ENCODE results near the gene PTPRU.

Gene PTPRU

GRCh38 chr1:29322147-29322694 is 85.9 kb downstream of the PTPRU start:
- H3K9me2 ChIP-seq (replicated peaks; ENCODE audit: control insufficient read depth, low read length) = no peaks in the 10 kb centered on the region
- no peaks in the 10 kb centered on the region for H3K4me1 ChIP-seq (ENCODE audit: control insufficient read depth, low read length)
- H4K20me1 ChIP-seq (ENCODE audit: control insufficient read depth, insufficient read depth, low read depth, low read length) = no peaks in the 10 kb centered on the region
- H3K9me3 ChIP-seq (ENCODE audit: control insufficient read depth, insufficient read depth, low read length) = no peaks in the 10 kb centered on the region
- no peak overlapping the region for H3K4me2 ChIP-seq (ENCODE audit: low read length)
- no peak overlapping the region for H3K4me3 ChIP-seq (ENCODE audit: low read length)
- no peaks in the 10 kb centered on the region for H3K27me3 ChIP-seq (ENCODE audit: control insufficient read depth, low read length)
- H3K36me3 ChIP-seq (ENCODE audit: control insufficient read depth, low read length) = no peaks in the 10 kb centered on the region
- no peak overlapping the region for H3K27ac ChIP-seq (ENCODE audit: low read depth, low read length)
- no peaks in the 10 kb centered on the region for H3K79me2 ChIP-seq (ENCODE audit: control insufficient read depth, low read length)
- TF ChIP-seq CTCF (IDR thresholded peaks at IDR 0.05; ENCODE audit: low read depth, low read length, poor library complexity, severe bottlenecking) = no peak
- no peak for TF ChIP-seq EZH2phosphoT487 (IDR thresholded peaks at IDR 0.05; ENCODE audit: borderline replicate concordance, low read length)
- no peaks in the 10 kb centered on the region for H3F3A ChIP-seq (ENCODE audit: control insufficient read depth, insufficient read depth)

- no peaks in the 10 kb centered on the region for H3F3A ChIP-seq (ENCODE audit: control insufficient read depth, insufficient read depth)
- TF ChIP-seq EZH2phosphoT487 (IDR thresholded peaks at IDR 0.05; ENCODE audit: borderline replicate concordance, low read length) (no peak), CTCF (IDR thresholded peaks at IDR 0.05; ENCODE audit: low read depth, low read length, poor library complexity, severe bottlenecking) (no peak)
- no peak overlapping the region for H3K4me3 ChIP-seq (ENCODE audit: low read length)
- no peaks in the 10 kb centered on the region for H3K4me1 ChIP-seq (ENCODE audit: control insufficient read depth, low read length)
- H3K27ac ChIP-seq (ENCODE audit: low read depth, low read length) = no peak overlapping the region
- no peak overlapping the region for H3K4me2 ChIP-seq (ENCODE audit: low read length)
- no peaks in the 10 kb centered on the region for H3K79me2 ChIP-seq (ENCODE audit: control insufficient read depth, low read length)
- no peaks in the 10 kb centered on the region for H3K9me3 ChIP-seq (ENCODE audit: control insufficient read depth, insufficient read depth, low read length)
- H3K9me2 ChIP-seq (replicated peaks; ENCODE audit: control insufficient read depth, low read length) = no peaks in the 10 kb centered on the region
- no peaks in the 10 kb centered on the region for H3K27me3 ChIP-seq (ENCODE audit: control insufficient read depth, low read length)
- no peaks in the 10 kb centered on the region for H4K20me1 ChIP-seq (ENCODE audit: control insufficient read depth, insufficient read depth, low read depth, low read length)
- no peaks in the 10 kb centered on the region for H3K36me3 ChIP-seq (ENCODE audit: control insufficient read depth, low read length)
Observed at GRCh38 chr1:29322861-29323585, 86.7 kb downstream of the PTPRU start.

DNA sequence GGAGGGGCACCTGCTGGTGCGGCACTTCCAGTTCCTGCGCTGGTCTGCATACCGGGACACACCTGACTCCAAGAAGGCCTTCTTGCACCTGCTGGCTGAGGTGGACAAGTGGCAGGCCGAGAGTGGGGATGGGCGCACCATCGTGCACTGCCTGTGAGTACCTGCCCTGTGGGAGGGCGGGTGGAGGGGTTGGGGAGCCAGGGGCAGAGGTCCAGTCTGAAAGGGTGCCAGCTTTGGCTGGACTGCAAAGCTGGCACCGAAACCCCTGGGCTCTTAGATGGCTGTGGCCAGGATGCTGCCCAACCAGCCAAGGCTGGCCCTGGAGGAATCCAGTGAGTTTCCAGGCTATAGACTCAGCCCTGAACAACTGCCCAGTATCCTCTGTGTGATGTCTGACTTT is 87.3 kb downstream of the PTPRU start:
- H3K27ac ChIP-seq (ENCODE audit: low read depth, low read length) = no peak overlapping the region
- TF ChIP-seq CTCF (IDR thresholded peaks at IDR 0.05; ENCODE audit: low read depth, low read length, poor library complexity, severe bottlenecking) (no peak), EZH2phosphoT487 (IDR thresholded peaks at IDR 0.05; ENCODE audit: borderline replicate concordance, low read length) (no peak)
- H3K27me3 ChIP-seq (ENCODE audit: control insufficient read depth, low read length) = no peaks in the 10 kb centered on the region
- no peaks in the 10 kb centered on the region for H3K9me2 ChIP-seq (replicated peaks; ENCODE audit: control insufficient read depth, low read length)
- no peaks in the 10 kb centered on the region for H3K79me2 ChIP-seq (ENCODE audit: control insufficient read depth, low read length)
- no peaks in the 10 kb centered on the region for H4K20me1 ChIP-seq (ENCODE audit: control insufficient read depth, insufficient read depth, low read depth, low read length)
- H3K4me1 ChIP-seq (ENCODE audit: control insufficient read depth, low read length) = no peaks in the 10 kb centered on the region
- no peaks in the 10 kb centered on the region for H3K36me3 ChIP-seq (ENCODE audit: control insufficient read depth, low read length)
- H3K4me2 ChIP-seq (ENCODE audit: low read length) = no peak overlapping the region
- H3K4me3 ChIP-seq (ENCODE audit: low read length) = no peak overlapping the region
- no peaks in the 10 kb centered on the region for H3K9me3 ChIP-seq (ENCODE audit: control insufficient read depth, insufficient read depth, low read length)
- H3F3A ChIP-seq (ENCODE audit: control insufficient read depth, insufficient read depth) = no peaks in the 10 kb centered on the region
